HepG2 (cell line): ENCODE data around the gene RBSN. TPM values are rescaled to one million over a fixed set of nuclear protein-coding genes. Genes with fewer than 3 reads are reported as not detected.

Experiments
- ATAC-seq: fragments of 200-7000 bp; cut with Tn5 transposase; 3 replicates; pipeline ENCODE4 v1.9.1; 2020; ENCODE audit warnings: mild to moderate bottlenecking, moderate library complexity
- BruUV-seq: library from RNA; stranded (reverse); fragments of 400-500 nt; replicated peaks from 2 replicates; lab custom pipeline; 2021; lab: Mats Ljungman, UMichigan
- CTCF ChIA-PET: fragments of 300-600 bp; formaldehyde crosslinking; extraction: SDS; loops from one replicate; lab custom pipeline; 2021; ENCODE audit warnings: low total read pairs, inconsistent platforms, low intra/inter-chr PET ratio; lab: Yijun Ruan, JAX
- POLR2A ChIA-PET: fragments of 350-600 bp; sonication (Branson Sonifier 250); formaldehyde crosslinking; loops from one replicate; lab custom pipeline; 2020; ENCODE audit warnings: antibody characterized with exemption, inconsistent platforms; lab: Yijun Ruan, JAX
- DNase-seq: peaks from one replicate; pipeline ENCODE4 v3.0.0-alpha.2; 2015; ENCODE audit warnings: low spot score
- FAIRE-seq: peaks from 3 replicates; lab custom pipeline; 2011; peaks lifted over from hg19 to GRCh38; lab: Jason Lieb, UNC
- H2AFZ ChIP-seq: one replicate; pipeline ENCODE4 v1.6.1; 2011; ENCODE audit warnings: low read length, inconsistent platforms
- H3K27ac ChIP-seq: fragments of 300-600 bp; 3 replicates; pipeline ENCODE4 v1.8.0; 2011; ENCODE audit warnings: mixed run types, mild to moderate bottlenecking, mixed read lengths, low read length, inconsistent platforms; ENCODE audit not compliant: insufficient read depth; ENCODE audit errors: extremely low read length
- H3K27me3 ChIP-seq, 2 experiments: fragments of 200-600 bp in 1 of 2; 2 replicates in 1 of 2; 3 replicates in 1 of 2; pipeline versions ENCODE4 v1.6.0 to v1.8.0; 2011; ENCODE audit warnings: low read length in 2 of 2, mild to moderate bottlenecking in 2 of 2, moderate library complexity in 2 of 2, inconsistent platforms in 1 of 2; ENCODE audit not compliant: insufficient read depth in 2 of 2, control insufficient read depth in 1 of 2
- H3K36me3 ChIP-seq, 2 experiments: fragments of 200-600 bp in 1 of 2; replicated peaks in 1 of 2; 2 replicates in 1 of 2; 3 replicates in 1 of 2; pipeline versions ENCODE4 v1.5.1 to v1.8.0; 2011; ENCODE audit warnings: low read length in 2 of 2, inconsistent platforms in 1 of 2; ENCODE audit not compliant: insufficient read depth in 2 of 2, control insufficient read depth in 1 of 2
- H3K4me1 ChIP-seq: 2 replicates; pipeline ENCODE4 v1.5.1; 2012; ENCODE audit warnings: low read length, inconsistent platforms; ENCODE audit not compliant: insufficient read depth
- H3K4me2 ChIP-seq: 2 replicates; pipeline ENCODE4 v1.6.0; 2011; ENCODE audit warnings: low read depth, low read length, inconsistent platforms
- H3K4me3 ChIP-seq, 3 experiments: fragments of 200-600 bp in 1 of 3; sonication (generic), shearing (Covaris generic) in 1 of 3; replicated peaks in 1 of 3; 2 replicates each; pipeline ENCODE4 v1.5.1; 2011 to 2016; ENCODE audit warnings: low read length in 3 of 3, inconsistent platforms in 2 of 3, low read depth in 2 of 3, mild to moderate bottlenecking in 2 of 3, control low read depth in 1 of 3, mixed read lengths in 1 of 3; ENCODE audit not compliant: insufficient read depth in 1 of 3
- H3K79me2 ChIP-seq: one replicate; pipeline ENCODE4 v1.6.1; 2011; ENCODE audit warnings: low read length, inconsistent platforms; ENCODE audit not compliant: insufficient read depth
- H3K9ac ChIP-seq: 2 replicates; pipeline ENCODE4 v1.6.0; 2011; ENCODE audit warnings: mild to moderate bottlenecking, low read depth, low read length, inconsistent platforms; ENCODE audit not compliant: insufficient read depth
- H3K9me3 ChIP-seq: 2 replicates; pipeline ENCODE4 v1.5.1; 2012; ENCODE audit warnings: mild to moderate bottlenecking, low read length
- H4K20me1 ChIP-seq: 2 replicates; pipeline ENCODE4 v1.6.0; 2011; ENCODE audit warnings: inconsistent platforms, mild to moderate bottlenecking, low read length, moderate library complexity; ENCODE audit not compliant: insufficient read depth
- DZIP1 ChIP-seq: sonication (generic); formaldehyde crosslinking; IDR thresholded peaks from 2 replicates; pipeline ENCODE4 v1.5.0; 2020; ENCODE audit warnings: mild to moderate bottlenecking, missing genetic modification reagents
- KLF13 ChIP-seq: sonication (generic); formaldehyde crosslinking; IDR thresholded peaks from 2 replicates; pipeline ENCODE4 v1.4.0; 2020; ENCODE audit warnings: mild to moderate bottlenecking, missing genetic modification reagents
- MAFG ChIP-seq: sonication (generic); formaldehyde crosslinking; IDR thresholded peaks from 2 replicates; pipeline ENCODE4 v1.5.1; 2020; ENCODE audit warnings: mild to moderate bottlenecking, missing genetic modification reagents
- MBNL3 ChIP-seq: fragments of 250-450 bp; sonication (Bioruptor Pico); conservative IDR thresholded peaks from 2 replicates; pipeline ENCODE4 v1.8.0; 2022; ENCODE audit warnings: mild to moderate bottlenecking, inconsistent platforms
- MTA1 ChIP-seq: sonication (generic); formaldehyde crosslinking; IDR thresholded peaks from 2 replicates; pipeline ENCODE4 v1.4.0; 2020; ENCODE audit warnings: missing genetic modification reagents, mild to moderate bottlenecking, borderline replicate concordance
- NBN ChIP-seq: fragments of 450-650 bp; conservative IDR thresholded peaks from 2 replicates; pipeline ENCODE4 v1.6.1; 2017
- SOX5 ChIP-seq: IDR thresholded peaks from 2 replicates; pipeline ENCODE4 v1.6.1; 2016; ENCODE audit warnings: borderline replicate concordance
- TP53 ChIP-seq: sonication (generic); formaldehyde crosslinking; conservative IDR thresholded peaks from 2 replicates; pipeline ENCODE4 v1.4.0; 2020; ENCODE audit warnings: missing genetic modification reagents
- ZNF17 ChIP-seq: sonication (generic); formaldehyde crosslinking; IDR thresholded peaks from 2 replicates; pipeline ENCODE4 v1.5.0; 2020; ENCODE audit warnings: mild to moderate bottlenecking, missing genetic modification reagents
- ZNF512B ChIP-seq: sonication (generic); formaldehyde crosslinking; IDR thresholded peaks from 2 replicates; pipeline ENCODE4 v1.5.1; 2020; ENCODE audit warnings: missing genetic modification reagents, mild to moderate bottlenecking, borderline replicate concordance
- ZNF550 ChIP-seq: sonication (generic); formaldehyde crosslinking; IDR thresholded peaks from 2 replicates; pipeline ENCODE4 v1.4.0; 2020; ENCODE audit warnings: mild to moderate bottlenecking, missing genetic modification reagents, borderline replicate concordance
- ZNF605 ChIP-seq: sonication (generic); formaldehyde crosslinking; IDR thresholded peaks from 2 replicates; pipeline ENCODE4 v1.8.0; 2022; ENCODE audit warnings: mild to moderate bottlenecking, missing genetic modification reagents
- ZNF713 ChIP-seq: sonication (generic); formaldehyde crosslinking; IDR thresholded peaks from 2 replicates; pipeline ENCODE4 v1.4.0; 2020; ENCODE audit warnings: mild to moderate bottlenecking, missing genetic modification reagents
- WGBS: methylation state at CpG from one replicate; pipeline ENCODE4 v1.1.6; 2017; ENCODE audit warnings: low lambda C conversion rate; 5-methylcytosine and 5-hydroxymethylcytosine counted together
- in situ Hi-C: cut with HindIII; loops from 2 replicates; pipeline ENCODE4 v1.10.0; 2017; ENCODE audit warnings: low pct_unique_long_range_greater_than_20kb; ENCODE audit not compliant: extremely low pct_ligation_motif_present
- intact Hi-C: fragments of 100-400 bp; cut with micrococcal nuclease; formaldehyde crosslinking; loops from one replicate; pipeline ENCODE4 v1.10.0; 2022; ENCODE audit not compliant: unreplicated experiment
- polyA plus RNA-seq, 8 experiments: library from polyadenylated mRNA; depleted of rRNA in 3 of 8; stranded (reverse) in 7 of 8; unstranded in 1 of 8; fragments of >200 nt; fragmentation: Illumina TruSeq in 4 of 8; extraction: Trizol in 4 of 8; gene quantifications; 2 replicates each; pipeline versions ENCODE4 v1.2.1 to v1.2.3, GENCODE V29; 2011 to 2016; ENCODE audit warnings: low read depth in 4 of 8, missing spikeins in 1 of 8, mixed read lengths in 1 of 8; ENCODE audit not compliant: insufficient read depth in 1 of 8
- total RNA-seq, 5 experiments: library from RNA; depleted of rRNA; stranded (reverse); fragments of >200 nt; fragmentation: Illumina TruSeq; extraction: Trizol; gene quantifications; 2 replicates each; pipeline ENCODE4 v1.2.3, GENCODE V29; 2016; ENCODE audit warnings: low read depth in 1 of 5
- TF ChIP-seq, protein P1 (sequence below): sonication (generic); formaldehyde crosslinking; IDR thresholded peaks from 2 replicates; pipeline ENCODE4 v1.4.0; 2020; ENCODE audit warnings: mild to moderate bottlenecking, low read depth, missing genetic modification reagents

The RBSN gene
- total and polyA plus RNA-seq, 2 of the 13 experiments (the other 11 are each of a cell fraction or from before 2014, with no cell fraction given): 7.9 to 11.8 TPM

GRCh38 chr3:15023719-15024118 is 75.2 kb downstream of the RBSN start:
- WGBS: 100% methylated on average over 2 of the region's 2 CpGs
- FAIRE-seq (no peak), DNase-seq (no peak), ATAC-seq (no peak)
- H4K20me1 ChIP-seq: no peaks in the 10 kb centered on the region
- no peak overlapping the region for H3K27ac ChIP-seq
- no peaks in the 10 kb centered on the region for H3K79me2 ChIP-seq
- CTCF ChIA-PET: no interaction called here
- H3K4me1 ChIP-seq: no peaks in the 10 kb centered on the region
- H3K9ac ChIP-seq: no peak overlapping the region
- H3K4me3 ChIP-seq: no peak overlapping the region
- in situ Hi-C loops: no loop called here
- TF ChIP-seq MBNL3 (CRISPR knock-in tag): no peak
- POLR2A ChIA-PET: no interaction called here
- H3K27me3 ChIP-seq: no peaks in the 10 kb centered on the region
- no peak overlapping the region for H2AFZ ChIP-seq
- BruUV-seq: TSS peak; percentile 25
- H3K4me2 ChIP-seq: no peak overlapping the region
- H3K36me3 ChIP-seq: peaks cover 18 to 67% of the 10 kb centered on the region in 2 experiments
- H3K9me3 ChIP-seq: no peaks in the 10 kb centered on the region
- intact Hi-C loops: no loop called here

- intact Hi-C loops: no loop called here
- no peak for TF ChIP-seq MAFG
- no peak for TF ChIP-seq DZIP1 (CRISPR knock-in tag)
- no peak for TF ChIP-seq ZNF605
- TF ChIP-seq ZNF512B: no peak
- no peak for TF ChIP-seq KLF13 (CRISPR knock-in tag)
- TF ChIP-seq SOX5 (CRISPR knock-in tag): no peak
- no peak for TF ChIP-seq ZNF713 (CRISPR knock-in tag)
- no peak for TF ChIP-seq TP53 (CRISPR knock-in tag)
- no peak for TF ChIP-seq MTA1 (CRISPR knock-in tag)
- no peak for TF ChIP-seq NBN
- no peak for TF ChIP-seq ZNF17 (CRISPR knock-in tag)
- TF ChIP-seq, protein P1, sequence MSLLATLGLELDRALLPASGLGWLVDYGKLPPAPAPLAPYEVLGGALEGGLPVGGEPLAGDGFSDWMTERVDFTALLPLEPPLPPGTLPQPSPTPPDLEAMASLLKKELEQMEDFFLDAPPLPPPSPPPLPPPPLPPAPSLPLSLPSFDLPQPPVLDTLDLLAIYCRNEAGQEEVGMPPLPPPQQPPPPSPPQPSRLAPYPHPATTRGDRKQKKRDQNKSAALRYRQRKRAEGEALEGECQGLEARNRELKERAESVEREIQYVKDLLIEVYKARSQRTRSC (CRISPR knock-in tag): no peak
- TF ChIP-seq ZNF550 (CRISPR knock-in tag): no peak
Measured at GRCh38 chr3:15023249-15023648, 75.7 kb downstream of the RBSN start.

More at GRCh38 chr3:15023249-15023648, 75.7 kb downstream of the RBSN start:
- H3K9me3 ChIP-seq: no peaks in the 10 kb centered on the region
- ChIA-PET POLR2A (no interaction called here), CTCF (no interaction called here)
- DNase-seq (no peak), FAIRE-seq (no peak), ATAC-seq (no peak)
- no peaks in the 10 kb centered on the region for H3K27me3 ChIP-seq
- no peak overlapping the region for H3K9ac ChIP-seq
- no peaks in the 10 kb centered on the region for H4K20me1 ChIP-seq
- no peak overlapping the region for H3K27ac ChIP-seq
- in situ Hi-C loops: no loop called here
- no peaks in the 10 kb centered on the region for H3K4me1 ChIP-seq
- no peak overlapping the region for H2AFZ ChIP-seq
- 83% methylated on average over 4 of the region's 5 CpGs for WGBS
- H3K36me3 ChIP-seq: peaks cover 16 to 65% of the 10 kb centered on the region in 2 experiments
- H3K4me2 ChIP-seq: no peak overlapping the region
- no peak overlapping the region for H3K4me3 ChIP-seq
- no TSS peak for BruUV-seq
- no peaks in the 10 kb centered on the region for H3K79me2 ChIP-seq
